Fibroblast of skin of back (primary cell): Measurements from ENCODE around the gene CAMK2G.
A peak's percentile ranks its signal among the peaks of the same experiment; 100 is the strongest.

Experiments
- DNase-seq: peaks from one replicate; pipeline ENCODE4 v3.0.0-alpha.2; 2013

CAMK2G gene

DNA sequence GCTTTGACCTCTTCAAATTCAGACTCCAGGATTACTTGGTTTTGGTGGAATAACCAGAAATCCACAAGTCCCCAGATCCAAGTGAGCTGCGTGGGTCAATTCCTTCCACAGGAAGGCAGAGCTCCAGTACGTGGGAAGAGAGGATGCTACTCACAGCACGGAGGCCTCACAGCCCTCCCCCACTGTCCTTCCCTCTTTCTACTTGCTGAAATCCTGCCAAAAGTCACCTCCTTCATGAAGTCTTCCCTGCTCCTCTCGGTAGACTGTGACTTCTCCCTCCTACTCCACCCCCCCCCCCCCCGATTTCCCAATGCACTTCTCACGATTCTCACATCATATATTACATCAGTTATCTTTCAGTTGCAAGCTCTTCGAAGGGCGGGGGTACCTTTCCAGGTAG, 12.3 kb downstream of the CAMK2G start:
- no peak for DNase-seq

DNA sequence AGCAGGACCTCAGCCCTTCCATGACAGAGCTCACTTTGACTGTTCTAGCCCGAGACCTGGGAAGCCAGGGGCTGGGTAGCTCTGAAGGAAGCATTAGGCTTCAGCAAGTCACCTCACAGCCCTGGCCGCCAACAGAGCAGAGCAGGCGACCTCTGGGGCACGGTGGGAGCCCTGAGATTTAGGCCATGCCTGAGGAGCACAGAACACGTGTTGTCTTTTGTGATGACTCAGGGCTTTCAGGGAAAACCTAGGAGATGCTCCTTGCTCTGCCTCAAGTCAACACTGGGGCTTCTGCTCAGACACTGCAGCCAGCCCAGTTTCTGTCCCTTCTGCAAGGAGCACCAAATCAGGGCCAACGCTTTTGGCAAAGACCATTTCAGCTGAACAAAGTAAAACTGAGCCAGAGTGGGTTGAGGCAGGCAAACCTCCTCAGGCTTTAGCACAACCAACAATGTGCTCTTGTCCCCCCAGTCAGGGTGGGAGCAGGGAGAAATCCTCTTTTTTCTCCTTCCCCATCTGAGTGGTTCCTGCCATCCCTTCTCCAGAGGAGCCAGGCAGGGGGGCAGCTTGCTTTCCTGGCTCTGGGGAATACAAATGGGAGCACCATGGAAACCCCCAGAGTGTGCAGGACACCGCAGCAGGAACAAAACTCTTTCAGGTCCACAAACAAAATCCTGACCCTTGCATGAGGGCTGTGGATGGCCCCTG, 14.4 kb downstream of the CAMK2G start:
- DNase-seq: peak; percentile 32

DNA sequence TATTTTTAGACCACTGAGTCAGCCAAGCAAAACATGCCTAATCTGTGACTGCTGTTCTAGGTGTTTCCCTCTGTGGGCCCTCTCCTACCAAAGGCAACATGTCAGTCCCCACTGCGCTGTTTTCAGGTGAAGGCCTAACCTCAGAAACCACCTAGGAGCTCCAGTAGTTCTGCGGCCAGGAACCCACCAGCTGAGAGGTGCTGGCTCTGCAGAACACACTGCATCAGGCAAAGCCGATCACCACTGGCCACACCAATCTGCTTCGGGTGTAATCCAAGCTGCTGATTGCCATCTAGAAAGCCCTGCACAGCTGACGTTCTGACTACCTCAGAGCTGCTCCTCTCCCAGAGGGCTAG, 14.9 kb downstream of the CAMK2G start:
- no peak for DNase-seq

DNA sequence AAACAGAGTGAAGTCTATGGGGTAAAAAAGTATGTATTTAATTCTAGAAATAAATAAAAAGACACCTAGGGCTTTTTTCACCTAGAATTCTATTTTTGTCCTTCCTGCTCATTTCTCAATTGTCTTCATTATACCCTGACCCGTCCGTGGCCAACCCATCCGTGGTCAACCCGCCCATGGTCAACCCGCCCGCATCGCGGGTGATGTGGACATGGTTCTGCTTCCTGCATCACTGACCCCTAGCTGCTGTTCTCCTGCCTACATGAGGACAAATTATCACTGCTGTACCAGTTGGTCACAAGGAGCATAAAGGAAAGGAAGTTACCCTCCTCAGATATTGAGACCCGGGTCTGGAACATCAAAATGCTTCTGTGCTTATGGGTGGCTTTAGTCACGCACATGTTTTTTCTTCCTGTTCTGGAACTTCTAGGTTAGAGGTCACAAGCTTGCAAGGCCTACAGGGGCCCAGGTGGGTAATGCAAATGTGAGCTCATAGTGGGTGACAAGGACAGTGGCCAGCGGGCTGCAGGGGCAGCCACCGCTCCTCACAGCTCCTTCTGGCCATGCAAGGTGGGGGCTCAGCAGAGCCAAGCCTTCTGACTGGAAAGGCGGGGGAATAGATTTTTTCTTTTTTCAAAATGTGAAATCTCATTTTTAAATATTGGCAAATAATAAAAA, 15.5 kb downstream of the CAMK2G start:
- DNase-seq: no peak

DNA sequence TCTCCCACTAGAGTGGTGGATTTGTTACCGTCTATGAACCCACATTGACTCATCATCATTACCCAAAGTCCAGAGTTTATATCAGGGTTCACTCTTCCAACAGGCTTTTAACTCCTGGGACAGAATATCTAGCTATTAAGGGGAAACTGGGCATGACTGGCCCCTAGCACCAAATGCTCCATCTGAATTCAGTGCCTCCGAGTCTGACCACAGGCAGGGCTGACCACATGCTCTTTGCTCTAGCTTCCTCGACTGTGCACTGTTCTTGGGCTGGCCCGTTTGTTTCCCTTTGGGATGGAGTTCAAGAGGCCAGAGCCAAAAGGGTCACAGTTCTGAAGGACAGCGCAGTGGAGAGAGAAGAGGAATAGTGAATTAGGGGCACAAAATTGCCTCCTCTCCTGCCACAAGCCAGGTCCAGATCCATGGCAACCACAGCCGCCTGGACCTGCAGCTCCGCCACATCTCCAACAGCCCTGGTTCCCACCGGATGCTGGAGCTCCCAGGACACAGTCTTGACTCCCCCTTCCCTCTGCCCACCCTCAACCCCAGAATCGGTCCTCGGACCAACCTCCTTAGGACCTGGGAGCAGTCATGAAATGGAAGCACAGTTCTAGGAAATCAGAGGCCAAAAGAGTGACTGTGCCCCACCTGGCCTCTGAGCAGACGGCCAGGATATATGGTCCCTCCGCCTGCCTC, 16.2 kb downstream of the CAMK2G start:
- DNase-seq: no peak

DNA sequence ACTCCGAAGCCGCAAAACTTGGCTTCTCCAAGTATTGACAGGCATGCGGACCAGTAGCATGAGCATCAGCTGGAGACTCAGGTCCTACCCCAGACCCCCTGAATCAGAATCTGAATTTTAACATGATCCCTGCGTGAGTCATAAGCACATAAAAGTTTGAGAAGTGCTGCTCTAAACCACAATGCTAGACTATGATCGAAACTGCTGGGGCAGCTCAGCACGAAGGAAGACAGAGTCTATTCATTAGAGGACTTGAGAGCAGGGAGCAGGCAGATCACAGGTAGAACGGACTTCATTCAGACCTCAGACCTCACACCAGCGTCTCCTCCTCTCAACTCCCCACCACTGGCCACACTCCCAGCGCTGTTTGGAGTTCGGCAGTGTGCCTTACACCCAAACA, 16.9 kb downstream of the CAMK2G start:
- peak; percentile 58 for DNase-seq

DNA sequence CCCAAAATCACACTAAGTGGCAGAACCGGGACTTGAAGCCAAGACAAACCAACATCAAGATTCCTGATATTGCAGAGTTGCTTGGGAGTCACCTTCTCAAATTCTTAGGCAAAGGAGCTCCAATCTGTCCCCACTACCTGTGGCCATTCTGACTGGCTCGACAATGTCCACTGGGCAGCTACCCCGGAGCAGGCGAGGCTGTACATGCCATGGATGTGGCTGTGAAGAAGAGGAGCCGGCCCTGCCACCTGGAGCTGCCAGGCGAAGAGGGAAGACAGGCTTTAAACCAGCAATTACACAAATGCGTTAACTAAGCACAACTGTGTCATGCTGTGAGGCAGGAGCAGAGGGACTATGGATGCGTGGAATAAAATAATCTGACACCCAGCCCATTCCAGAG, 18.1 kb downstream of the CAMK2G start:
- no peak for DNase-seq

DNA sequence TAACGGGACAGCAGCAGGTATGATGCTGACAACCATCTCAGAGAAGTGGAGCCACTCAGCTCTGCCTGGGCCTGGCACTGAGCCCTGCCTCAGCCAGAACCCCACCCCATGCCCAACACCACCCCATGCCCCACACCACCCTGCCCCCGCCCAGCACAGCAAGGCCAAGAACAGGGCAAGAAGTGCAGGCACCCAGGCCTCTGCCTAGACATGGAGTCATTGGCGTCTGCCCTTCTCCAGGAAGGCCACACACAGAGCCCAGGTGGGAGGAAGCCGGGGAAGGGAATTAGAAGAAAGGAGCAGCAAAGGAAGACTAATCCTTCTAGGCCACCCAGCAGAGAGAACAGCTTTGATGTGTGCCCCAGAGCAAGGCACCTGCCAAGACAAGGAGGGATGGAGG, 18.9 kb downstream of the CAMK2G start:
- no peak for DNase-seq

DNA sequence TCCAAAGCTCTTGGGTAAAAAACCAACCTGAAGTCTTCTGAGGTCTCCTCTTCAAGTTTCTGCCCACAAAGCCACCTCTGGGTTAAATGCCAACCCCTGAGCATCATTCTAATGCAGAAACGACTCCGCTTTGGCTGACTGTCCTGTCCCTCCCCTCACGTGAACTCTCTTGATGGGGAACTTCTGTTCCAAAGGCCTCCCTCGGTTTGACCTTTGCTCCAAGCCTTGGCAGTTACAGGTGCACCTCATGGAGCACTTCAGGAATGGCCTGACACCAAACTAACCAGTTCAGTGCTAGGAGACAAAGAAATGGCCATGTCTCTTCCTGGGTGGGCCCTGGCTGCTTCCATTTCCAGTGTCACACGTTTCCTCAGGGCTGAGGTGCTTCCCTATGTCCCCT, 20.0 kb downstream of the CAMK2G start:
- DNase-seq: no peak

DNA sequence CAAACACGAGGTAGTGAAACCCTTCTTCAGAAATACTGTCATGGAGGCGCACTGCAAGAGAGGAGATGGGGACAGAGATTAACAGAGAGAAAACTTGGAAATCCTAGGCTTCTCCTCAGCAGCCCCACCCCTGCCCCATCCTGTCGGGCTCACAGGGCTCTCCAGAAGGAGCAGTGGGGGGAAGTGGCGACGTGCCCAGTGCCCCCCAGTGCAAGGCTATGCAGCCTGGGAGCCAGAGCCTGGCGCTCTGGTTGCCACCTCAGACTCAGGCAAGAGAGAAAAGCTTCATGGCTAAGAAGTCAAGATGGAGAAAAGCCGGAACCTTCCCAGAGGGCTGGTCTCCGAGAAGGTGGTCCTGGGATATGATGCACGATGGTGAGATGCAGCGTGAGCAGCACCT, 21.2 kb downstream of the CAMK2G start:
- no peak for DNase-seq

DNA sequence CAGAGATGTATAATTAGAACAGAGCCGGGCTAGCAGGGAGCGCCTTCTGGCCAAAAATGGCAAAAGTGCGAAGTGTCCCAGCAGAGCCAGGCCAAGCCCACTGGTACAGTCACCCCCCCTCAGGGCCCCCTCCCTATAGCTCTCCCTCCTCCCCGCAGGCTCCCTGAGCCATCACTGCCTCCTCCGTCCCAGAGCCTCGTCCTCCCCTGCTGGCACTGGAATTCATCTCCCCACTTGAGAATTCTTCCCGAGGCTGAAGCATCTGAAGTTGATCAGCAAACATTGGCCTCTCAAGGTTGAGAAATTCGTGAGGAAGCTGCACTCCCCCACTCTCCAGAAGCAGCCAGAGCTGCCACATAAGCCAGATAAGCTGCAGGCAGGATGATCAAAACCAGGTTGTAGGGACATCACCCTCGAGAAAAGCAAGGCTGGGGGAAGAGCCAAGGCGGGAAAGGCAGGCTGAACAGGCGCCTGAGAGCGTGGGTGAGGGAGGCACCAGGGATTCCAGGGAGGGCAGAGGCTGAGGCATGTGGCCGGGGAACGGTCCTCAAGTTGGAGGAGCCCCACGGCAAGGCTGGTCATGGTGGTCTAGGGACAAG, 23.4 kb downstream of the CAMK2G start:
- DNase-seq: peak; percentile 99

DNA sequence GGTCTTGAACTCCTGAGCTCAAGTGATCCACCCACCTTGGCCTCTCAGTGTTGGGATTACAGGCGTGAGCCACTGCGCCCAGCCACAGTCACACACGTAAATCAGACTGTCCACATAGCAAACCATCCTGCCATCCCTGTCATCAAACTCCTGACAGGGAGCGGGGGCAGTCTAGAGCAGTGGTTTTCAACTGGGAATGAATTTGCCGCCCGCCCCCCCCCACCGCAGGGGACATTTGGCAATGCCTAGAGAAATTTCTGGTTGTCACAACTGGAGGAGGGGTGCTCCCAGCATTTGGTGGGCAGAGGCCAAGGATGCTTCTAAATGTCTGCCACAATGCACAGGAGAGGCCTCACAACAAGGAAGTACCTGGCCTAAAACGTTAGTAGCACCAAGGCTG, 24.1 kb downstream of the CAMK2G start:
- DNase-seq: peak; percentile 60

DNA sequence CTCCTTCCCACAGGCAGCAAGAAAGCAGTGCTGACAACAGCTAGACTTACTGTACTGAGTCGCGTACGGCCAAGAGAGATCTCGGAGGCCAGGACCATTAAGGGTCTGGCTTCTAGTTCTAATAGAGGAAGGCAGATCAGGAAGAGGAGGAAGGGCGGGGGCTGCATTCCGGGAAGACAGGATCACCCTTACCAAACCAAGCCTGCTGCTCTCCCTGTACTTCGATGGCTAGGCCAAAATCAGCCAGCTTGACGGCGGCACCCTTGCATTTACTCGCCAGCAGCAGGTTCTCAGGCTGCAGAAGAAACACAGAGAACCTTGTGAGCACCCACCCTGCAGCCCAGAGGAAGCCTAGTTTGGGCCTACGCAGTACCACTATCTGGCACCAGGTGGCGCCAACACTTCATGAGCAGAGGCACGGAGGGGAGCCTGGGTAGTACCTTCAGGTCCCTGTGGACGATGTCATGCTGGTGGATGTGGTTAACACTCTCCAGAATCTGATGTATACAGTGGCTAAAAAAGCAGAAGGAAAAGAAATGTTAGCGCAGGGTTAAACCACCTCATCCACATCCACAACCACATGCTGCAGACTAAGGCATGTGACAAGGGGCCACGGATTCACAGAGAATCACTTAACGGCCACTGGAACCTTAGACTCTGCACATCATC, 25.4 kb downstream of the CAMK2G start:
- peak; percentile 86 for DNase-seq

DNA sequence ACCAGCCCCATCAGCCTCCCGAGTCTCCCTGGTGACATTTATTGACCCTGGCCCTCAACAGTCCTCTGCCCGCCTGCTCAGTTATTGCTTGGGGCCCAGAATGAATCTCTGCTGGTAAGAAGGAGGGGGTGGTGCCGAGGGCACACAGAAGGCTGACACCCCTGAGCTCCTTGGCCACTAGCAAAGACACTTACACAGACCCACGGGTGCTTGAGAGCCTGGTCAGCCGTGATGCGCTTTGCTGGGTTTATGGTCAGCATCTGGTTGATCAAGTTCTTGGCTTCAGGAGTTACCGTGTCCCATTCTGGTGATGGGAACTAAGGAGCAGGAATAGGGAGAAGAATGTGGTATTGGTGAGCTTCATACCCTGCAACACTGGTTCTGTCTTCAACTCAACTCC, 27.3 kb downstream of the CAMK2G start:
- no peak for DNase-seq

DNA sequence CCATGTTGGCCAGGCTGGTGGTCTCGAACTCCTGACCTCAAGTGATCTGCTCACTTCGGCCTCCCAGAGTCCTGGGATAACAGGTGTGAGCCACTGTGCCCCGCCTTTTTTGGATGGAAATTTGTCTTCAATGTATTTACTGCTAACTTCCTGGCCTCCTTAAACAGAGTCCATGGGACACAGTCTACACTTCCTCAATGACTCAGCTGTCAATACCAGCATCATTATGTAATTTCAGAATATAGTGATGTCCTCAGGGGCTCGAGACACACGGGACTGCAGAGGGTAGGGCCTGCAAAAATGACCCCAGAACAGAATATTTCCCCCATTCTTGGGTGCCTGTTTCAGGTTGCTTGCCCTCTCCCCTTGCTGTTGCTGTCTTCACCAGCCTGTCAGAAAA, 31.1 kb downstream of the CAMK2G start:
- peak; percentile 25 for DNase-seq

DNA sequence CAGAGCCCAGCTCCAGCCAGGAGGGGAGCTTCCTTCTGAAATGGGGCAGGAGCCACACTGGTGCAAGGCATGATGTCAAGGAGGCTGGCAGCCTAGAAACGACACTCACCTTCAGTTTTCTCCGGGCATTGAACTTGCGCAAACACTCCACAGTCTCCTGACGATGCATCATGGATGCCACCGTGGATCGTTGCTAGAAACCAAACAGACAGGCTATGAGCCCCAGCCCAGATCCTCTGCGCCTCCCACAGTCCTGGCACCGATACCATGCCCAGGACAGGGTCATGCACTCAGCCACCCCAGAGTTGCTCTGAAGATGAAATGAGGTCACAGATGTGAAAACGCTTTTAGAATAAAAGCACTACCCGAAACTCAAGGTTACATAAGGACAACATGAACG, 32.0 kb downstream of the CAMK2G start:
- no peak for DNase-seq

DNA sequence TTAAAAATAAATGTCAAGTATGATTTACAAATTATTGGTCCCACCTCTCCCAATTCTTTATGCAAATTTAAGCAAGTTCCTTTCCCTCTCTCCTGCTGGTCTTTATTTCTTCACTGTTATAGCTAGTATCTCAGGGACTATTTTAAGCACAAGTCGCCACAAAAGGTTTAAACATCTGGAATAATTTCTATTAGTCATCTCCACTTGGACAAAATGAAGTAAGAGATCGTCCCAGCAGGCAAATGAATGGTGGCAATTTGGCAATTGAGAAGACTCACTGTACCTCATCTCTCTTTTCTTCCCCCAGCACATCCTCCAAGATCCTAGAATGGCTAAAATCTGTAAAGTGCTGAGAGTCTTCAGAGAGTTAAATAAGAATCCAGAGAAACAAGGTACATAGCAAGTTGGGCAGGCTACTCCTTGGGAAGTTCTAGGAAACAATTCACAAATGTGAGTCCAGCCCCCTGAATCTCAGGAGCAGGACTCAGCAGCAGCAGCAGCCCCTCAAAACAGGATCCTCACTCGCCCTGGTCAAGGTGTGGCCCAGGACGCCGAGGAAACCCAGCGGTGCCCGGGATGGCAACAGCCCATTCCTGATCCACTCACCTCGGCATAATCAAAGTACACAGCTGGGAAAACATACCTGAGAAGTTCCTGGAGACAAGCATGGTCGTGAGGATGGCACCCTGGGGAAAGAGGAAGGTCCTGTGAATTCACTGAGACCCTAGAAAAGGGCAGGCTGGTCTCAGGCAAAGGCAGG, 32.6 kb downstream of the CAMK2G start:
- no peak for DNase-seq

DNA sequence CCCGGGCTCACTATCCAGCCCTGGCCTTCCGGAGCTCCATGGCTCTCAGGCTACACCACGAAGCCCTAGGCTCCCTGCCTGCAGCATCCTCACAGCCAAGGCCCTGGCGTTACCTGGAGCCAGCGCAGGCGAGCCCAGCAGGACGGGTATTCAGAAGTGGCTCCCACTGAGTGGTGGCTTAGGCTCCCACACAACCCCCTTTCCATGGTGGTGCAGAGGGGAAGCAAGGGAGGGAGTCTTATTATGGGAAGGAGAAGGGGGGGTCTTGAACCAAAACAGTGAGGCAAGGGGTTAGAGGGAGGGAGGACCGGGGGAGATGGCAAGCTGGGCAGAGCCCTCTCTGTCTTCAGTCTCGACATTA, 33.3 kb downstream of the CAMK2G start:
- no peak for DNase-seq

DNA sequence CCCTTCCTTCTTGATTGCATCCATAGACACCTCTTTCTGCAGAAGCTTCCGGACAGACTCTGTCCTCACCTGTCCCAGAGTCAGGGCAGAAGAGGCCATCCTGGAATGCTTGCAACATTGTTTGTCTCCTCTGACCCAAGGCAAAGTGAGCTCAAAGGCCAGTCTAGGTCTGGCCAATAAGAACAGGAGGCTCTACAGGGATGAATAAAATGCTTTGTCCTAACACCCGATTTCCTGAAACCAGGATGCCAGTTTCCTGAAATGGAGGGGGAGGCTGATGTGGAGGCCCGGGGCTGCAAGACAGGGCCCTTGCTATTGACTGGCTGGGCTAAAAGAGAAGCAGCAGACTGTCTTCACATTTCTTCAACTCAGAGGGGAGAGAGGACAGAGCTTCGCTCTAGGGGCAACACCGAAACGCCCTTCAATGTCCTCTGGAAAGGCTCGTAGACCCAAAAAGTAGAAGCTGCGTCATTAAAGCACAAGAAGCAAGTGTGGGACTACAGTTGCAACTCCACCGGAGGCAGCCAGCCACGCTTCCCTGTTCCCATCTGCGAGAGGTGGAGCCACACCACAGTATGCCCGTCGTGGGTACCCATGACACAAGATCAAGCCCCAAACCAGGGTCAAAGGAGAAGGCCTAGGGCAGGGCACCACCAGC, 33.8 kb downstream of the CAMK2G start:
- DNase-seq: no peak

DNA sequence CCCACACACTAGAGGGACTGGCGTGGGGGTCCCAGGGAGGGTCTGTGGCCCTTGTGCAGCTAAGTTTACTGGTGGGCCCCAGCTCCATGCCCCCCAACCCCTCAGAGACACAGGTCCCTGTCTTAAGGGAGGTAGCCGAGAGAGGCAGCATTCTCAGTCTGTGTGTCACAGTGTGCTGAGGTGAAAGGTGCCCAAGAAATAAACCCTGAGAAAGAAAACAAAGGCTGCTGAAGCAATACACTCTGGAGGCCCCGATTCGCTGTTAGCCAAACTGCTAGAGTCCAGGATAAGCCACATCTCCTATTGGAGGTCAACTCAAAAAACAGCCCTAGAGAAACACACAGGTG, 34.3 kb downstream of the CAMK2G start:
- DNase-seq: no peak

DNA sequence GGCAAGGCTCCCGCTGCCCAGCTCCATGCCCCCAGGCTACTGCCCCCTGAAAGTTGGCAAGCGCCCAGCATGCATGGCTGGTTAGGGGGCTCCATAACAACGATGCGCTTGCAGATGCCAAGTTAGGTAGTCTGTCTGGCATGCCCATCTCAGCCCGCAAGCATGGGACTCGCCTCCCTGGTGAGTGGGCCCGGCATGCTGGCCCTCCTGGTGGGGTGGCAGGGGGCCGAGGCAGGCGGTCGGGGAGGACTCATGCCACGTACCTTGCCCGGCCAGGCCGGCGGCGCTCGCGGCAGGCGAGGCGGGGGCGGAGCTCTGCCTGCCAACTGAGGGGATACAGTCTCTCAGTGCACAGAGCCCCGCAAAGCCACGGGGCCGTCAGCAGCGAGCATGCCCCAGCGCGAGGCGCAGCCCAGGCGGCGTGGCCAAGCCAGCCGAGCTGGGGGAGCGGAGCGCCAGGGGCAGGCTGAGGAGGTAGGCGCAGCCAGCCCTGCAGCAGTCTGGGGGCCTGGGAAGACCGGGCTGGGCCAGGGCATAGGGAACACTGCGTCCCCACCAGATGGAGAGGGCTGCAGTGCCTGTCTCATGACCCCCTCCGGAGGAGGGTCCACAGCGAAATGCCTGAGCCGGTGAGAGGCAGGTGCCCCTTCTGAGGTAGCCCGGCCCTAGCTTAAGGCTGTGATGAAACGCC, 34.9 kb downstream of the CAMK2G start:
- no peak for DNase-seq
